Endothelial cell of umbilical vein (primary cell): ENCODE results near the gene CNGB1. TPM values are rescaled to one million over a fixed set of nuclear protein-coding genes. Genes with fewer than 3 reads are reported as not detected.

Source experiments
- BruUV-seq: library from RNA; stranded (reverse); fragments of 400-500 nt; replicated peaks from 2 replicates; lab custom pipeline; 2021; lab: Mats Ljungman, UMichigan
- CTCF ChIA-PET: fragments of 300-600, 350-600 bp; sonication (Branson Sonifier 250); formaldehyde crosslinking; loops from one replicate; lab custom pipeline; 2021; ENCODE audit warnings: antibody characterized with exemption, inconsistent platforms; lab: Charles Lee
- POLR2A ChIA-PET: fragments of 300-600, 350-600 bp; sonication (Branson Sonifier 250); formaldehyde crosslinking; loops from one replicate; lab custom pipeline; 2021; ENCODE audit warnings: antibody characterized with exemption, inconsistent platforms; lab: Charles Lee
- DNase-seq: peaks from one replicate; pipeline ENCODE4 v3.0.0-alpha.2; 2011; ENCODE audit warnings: low read depth, low spot score
- FAIRE-seq: peaks from 2 replicates; lab custom pipeline; 2011; peaks lifted over from hg19 to GRCh38; lab: Jason Lieb, UNC
- H2AFZ ChIP-seq: 2 replicates; pipeline ENCODE4 v1.6.0; 2012; ENCODE audit warnings: low read depth, low read length, control low read depth, inconsistent platforms
- H3K27ac ChIP-seq: 2 replicates; pipeline ENCODE4 v1.5.1; 2011; ENCODE audit warnings: low read depth, mild to moderate bottlenecking, control low read depth, low read length, moderate library complexity; ENCODE audit not compliant: insufficient read depth
- H3K27me3 ChIP-seq, 2 experiments: 2 replicates each; pipeline versions ENCODE4 v1.6.0 to v1.6.1; 2011; ENCODE audit warnings: low read length in 2 of 2, mixed read lengths in 1 of 2; ENCODE audit not compliant: control insufficient read depth in 2 of 2, insufficient read depth in 2 of 2
- H3K36me3 ChIP-seq, 2 experiments: 2 replicates in 1 of 2; 3 replicates in 1 of 2; pipeline ENCODE4 v1.5.1; 2011; ENCODE audit warnings: low read length in 2 of 2, mild to moderate bottlenecking in 1 of 2, moderate library complexity in 1 of 2; ENCODE audit not compliant: control insufficient read depth in 2 of 2, insufficient read depth in 2 of 2; ENCODE audit errors: extremely low read depth in 1 of 2
- H3K4me1 ChIP-seq: 3 replicates; pipeline ENCODE4 v1.5.1; 2011; ENCODE audit warnings: mild to moderate bottlenecking, low read length; ENCODE audit not compliant: control insufficient read depth, insufficient read depth; ENCODE audit errors: extremely low read depth
- H3K4me2 ChIP-seq: 2 replicates; pipeline ENCODE4 v1.6.1; 2011; ENCODE audit warnings: low read length, control low read depth, mixed read lengths; ENCODE audit not compliant: insufficient read depth
- H3K4me3 ChIP-seq, 3 experiments: fragments of 200-600 bp in 1 of 3; sonication (generic), shearing (Covaris generic) in 1 of 3; replicated peaks in 1 of 3; 2 replicates each; pipeline ENCODE4 v1.5.1; 2011 to 2016; ENCODE audit warnings: control low read depth in 3 of 3, low read length in 3 of 3, mild to moderate bottlenecking in 2 of 3, inconsistent platforms in 1 of 3, low read depth in 1 of 3, moderate library complexity in 1 of 3; ENCODE audit not compliant: insufficient read depth in 1 of 3
- H3K79me2 ChIP-seq: 2 replicates; pipeline ENCODE4 v1.6.0; 2012; ENCODE audit warnings: low read length, inconsistent platforms; ENCODE audit not compliant: control insufficient read depth, insufficient read depth
- H3K9ac ChIP-seq: replicated peaks from 2 replicates; pipeline ENCODE3; 2011; ENCODE audit warnings: low read length, control low read depth; ENCODE audit not compliant: insufficient read depth; ENCODE audit errors: extremely low read depth
- H3K9me1 ChIP-seq: replicated peaks from 3 replicates; pipeline ENCODE4 v1.6.0; 2011; ENCODE audit warnings: mild to moderate bottlenecking, low read length; ENCODE audit not compliant: control insufficient read depth, insufficient read depth; ENCODE audit errors: extremely low read depth
- H3K9me3 ChIP-seq: replicated peaks from 2 replicates; pipeline ENCODE4 v1.5.1; 2012; ENCODE audit warnings: low read length, inconsistent platforms; ENCODE audit not compliant: control insufficient read depth, insufficient read depth
- H4K20me1 ChIP-seq: replicated peaks from 2 replicates; pipeline ENCODE3; 2011; ENCODE audit warnings: mild to moderate bottlenecking, low read length; ENCODE audit not compliant: control insufficient read depth, insufficient read depth; ENCODE audit errors: extremely low read depth
- CTCF ChIP-seq, 2 donors: IDR thresholded peaks; 1 replicate in 1 of 2; 2 replicates in 1 of 2; pipeline ENCODE4 v1.5.1; 2011; ENCODE audit warnings: low read length in 2 of 2, mild to moderate bottlenecking in 2 of 2, moderate library complexity in 2 of 2, control low read depth in 1 of 2, inconsistent platforms in 1 of 2, low read depth in 1 of 2; ENCODE audit not compliant: insufficient read depth in 1 of 2; ENCODE audit errors: extremely low read depth in 1 of 2
- POLR2AphosphoS5 ChIP-seq: IDR thresholded peaks from 2 replicates; pipeline ENCODE4 v1.6.1; 2012; ENCODE audit warnings: low read depth, mild to moderate bottlenecking, control low read depth, low read length, moderate library complexity; ENCODE audit not compliant: insufficient read depth
- dilution Hi-C: fragments of 300-500 bp; cut with MboI; formaldehyde crosslinking; loops from one replicate; pipeline ENCODE4 v1.15.0; 2019; ENCODE audit warnings: low sequenced_read_pairs; ENCODE audit not compliant: extremely low pct_ligation_motif_present
- intact Hi-C: fragments of 100-400 bp; cut with micrococcal nuclease; formaldehyde crosslinking; loops from one replicate; pipeline ENCODE4 v1.10.0; 2022
- polyA plus RNA-seq, 4 experiments: library from polyadenylated mRNA; depleted of rRNA in 3 of 4; stranded (reverse) in 3 of 4; unstranded in 1 of 4; fragments of >200 nt; gene quantifications; 2 replicates each; pipeline versions ENCODE4 v1.2.1 to v1.2.3, GENCODE V29; 2011 to 2012; ENCODE audit warnings: missing spikeins in 1 of 4
- total RNA-seq: library from RNA; stranded (reverse); gene quantifications from 2 replicates; pipeline ENCODE4 v1.2.3, GENCODE V29; 2021

Gene CNGB1
- total and polyA plus RNA-seq, 2 donors (not counting 3 experiments of a cell fraction or from before 2014, with no cell fraction given) = not detected

GRCh38 chr16:57908409-57908987 is 62.4 kb downstream of the CNGB1 start:
- CTCF ChIA-PET = interaction anchor here (3.3 kb wide), 1 partner anchor 92 kb away, joined by 36 read pairs; the partner anchor contains the start of genes USB1 and ZNF319
- intact Hi-C loops = no loop called here
- TF ChIP-seq POLR2AphosphoS5 (no peak), CTCF (IDR thresholded peaks at IDR 0.05; ENCODE audit: extremely low read depth in 1 of 2, insufficient read depth in 1 of 2, low read depth in 1 of 2, low read length in 2 of 2) (no peak)

More at GRCh38 chr16:57908409-57908987, 62.4 kb downstream of the CNGB1 start:
- Histone ChIP-seq H3K27me3 (peaks cover 0 to under 1% of the 10 kb centered on the region in 2 experiments), H3K36me3 (no peaks in the 10 kb centered on the region), H3K4me2 (no peak overlapping the region), H3K9me1 (no peaks in the 10 kb centered on the region), H3K4me1 (no peaks in the 10 kb centered on the region), H3K9ac (no peak overlapping the region), H2AFZ (no peak overlapping the region), H3K27ac (no peak overlapping the region), H4K20me1 (no peaks in the 10 kb centered on the region), H3K4me3 (no peak overlapping the region), H3K9me3 (no peaks in the 10 kb centered on the region), H3K79me2 (no peaks in the 10 kb centered on the region)
- DNase-seq = no peak
- POLR2A ChIA-PET = no interaction called here
- no TSS peak for BruUV-seq
- FAIRE-seq = no peak
- dilution Hi-C loops = no loop called here
